Activated effector memory CD4-positive, alpha-beta T cell treated with anti-CD3 and anti-CD28 coated beads, Interleukin-2, amount 50 U/mL, for 16 hours (primary cell): Measurements from ENCODE around the gene MTG2.

ENCODE experiments used
- DNase-seq: peaks from one replicate; pipeline ENCODE4 v3.0.0-alpha.2; 2020

Gene MTG2

GRCh38 chr20:62222972-62223371 is 40.1 kb downstream of the MTG2 start:
- DNase-seq, result no peak

- DNase-seq, result no peak
Observed at GRCh38 chr20:62223571-62223970, 40.7 kb downstream of the MTG2 start.

DNA sequence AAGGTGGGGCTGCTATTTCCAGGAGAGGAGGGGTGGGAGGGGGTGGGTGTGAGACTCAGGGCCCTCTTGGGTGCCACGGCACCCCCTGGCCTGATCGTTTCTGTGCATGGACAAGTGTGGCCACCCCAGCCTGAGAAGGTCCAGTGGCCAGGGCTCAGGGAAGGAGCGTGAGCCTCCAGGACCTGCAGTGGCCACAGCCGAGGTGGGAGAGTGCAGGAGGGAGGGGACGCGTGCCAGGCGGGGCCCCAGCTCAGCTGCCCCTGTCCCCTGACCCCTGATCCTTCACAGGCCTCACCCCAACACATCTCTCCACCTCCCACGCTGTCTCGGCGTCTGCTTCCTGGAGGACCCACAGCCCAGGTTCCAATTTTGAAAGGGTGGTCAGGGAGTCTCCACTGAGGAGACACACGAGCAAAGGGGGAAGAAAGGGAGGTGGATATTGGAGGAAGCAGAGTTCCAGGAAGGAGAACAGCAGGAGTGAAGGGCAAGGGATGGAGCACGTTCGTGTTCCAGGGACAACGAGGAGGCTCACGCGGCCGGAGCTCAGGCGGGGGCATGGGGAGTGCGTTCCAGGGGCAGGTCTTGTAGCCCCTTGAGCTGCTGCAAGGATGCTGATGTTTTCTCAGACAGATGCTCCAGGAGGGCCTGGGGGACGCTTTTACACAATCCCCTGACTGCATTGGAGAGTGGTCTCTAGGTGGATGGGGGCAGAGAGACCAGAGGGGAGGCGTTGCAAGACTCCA is 41.5 kb downstream of the MTG2 start:
- DNase-seq, result no peak

GRCh38 chr20:62225026-62225425 is 42.2 kb downstream of the MTG2 start:
- DNase-seq, result no peak

GRCh38 chr20:62225820-62226635 is 43.2 kb downstream of the MTG2 start:
- no peak for DNase-seq

GRCh38 chr20:62226707-62227590 is 44.1 kb downstream of the MTG2 start:
- DNase-seq, result no peak

DNA sequence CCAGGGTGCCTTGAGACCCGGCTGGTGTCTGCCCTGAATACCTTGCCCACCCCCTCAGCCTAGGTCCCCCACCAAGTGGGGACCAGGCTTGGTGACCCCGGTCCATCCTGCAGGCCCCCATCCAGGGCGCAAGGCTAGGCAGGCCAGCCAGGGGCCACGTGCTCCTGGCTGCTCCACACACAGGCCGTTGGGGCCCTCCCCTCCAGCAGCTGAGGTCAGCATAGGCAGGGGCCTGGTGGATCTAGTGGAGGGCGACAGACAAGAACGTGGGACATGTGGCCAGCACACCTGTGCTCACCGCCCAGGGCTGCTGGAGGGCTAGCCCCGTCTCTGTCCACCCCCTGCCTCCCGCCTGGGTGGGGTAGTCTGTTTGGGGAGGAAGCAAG is 44.8 kb downstream of the MTG2 start:
- no peak for DNase-seq

DNA sequence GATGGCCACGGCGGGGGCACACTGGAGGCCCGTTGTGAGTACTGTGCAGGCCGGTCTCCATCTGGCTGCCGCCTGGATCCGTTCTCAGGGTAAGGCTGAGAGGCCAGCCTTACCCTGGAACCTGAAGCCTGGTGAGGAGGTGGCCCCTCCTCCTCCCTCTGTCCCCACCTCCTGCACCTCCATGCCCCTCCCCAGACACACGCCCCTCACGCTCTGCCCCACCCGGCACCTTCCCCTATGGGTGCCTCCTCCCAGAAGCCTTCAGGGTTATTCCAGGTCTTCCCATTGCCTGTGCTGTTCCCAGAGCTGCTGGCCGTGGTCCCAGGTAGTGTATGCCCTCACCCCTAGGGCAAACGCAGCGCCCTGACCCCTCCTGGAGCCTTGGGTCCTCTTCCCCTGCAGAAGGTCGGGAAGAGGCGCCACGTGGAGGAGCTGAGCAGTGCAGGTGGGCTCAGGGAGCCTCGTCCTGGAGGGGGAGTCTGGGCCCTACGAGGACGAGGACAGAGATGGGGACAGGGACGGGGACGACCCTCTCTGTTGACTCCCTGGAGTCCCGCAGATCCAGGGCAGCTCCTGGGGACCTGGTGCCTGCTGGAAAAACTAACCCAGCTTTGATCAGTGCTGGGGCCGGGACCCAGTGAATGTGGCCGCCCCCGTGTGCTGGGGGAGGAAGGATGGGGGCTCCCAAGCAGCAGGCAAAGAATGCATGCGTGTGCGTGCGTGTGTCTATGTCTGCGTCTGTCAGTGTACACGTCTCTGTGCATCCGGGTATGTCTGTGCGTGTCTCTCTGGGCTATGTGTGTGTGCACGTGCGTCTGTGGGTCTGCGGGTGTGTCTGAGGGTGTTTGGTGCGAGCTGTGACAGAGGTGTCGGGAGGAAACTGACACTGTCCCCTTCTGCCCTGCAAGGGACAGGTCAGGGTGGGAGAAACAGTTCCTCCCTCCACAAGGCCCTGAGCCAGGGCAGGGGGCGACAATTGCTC is 45.4 kb downstream of the MTG2 start:
- no peak for DNase-seq

- no peak for DNase-seq
Observed at GRCh38 chr20:62228982-62229545, 46.2 kb downstream of the MTG2 start.

DNA sequence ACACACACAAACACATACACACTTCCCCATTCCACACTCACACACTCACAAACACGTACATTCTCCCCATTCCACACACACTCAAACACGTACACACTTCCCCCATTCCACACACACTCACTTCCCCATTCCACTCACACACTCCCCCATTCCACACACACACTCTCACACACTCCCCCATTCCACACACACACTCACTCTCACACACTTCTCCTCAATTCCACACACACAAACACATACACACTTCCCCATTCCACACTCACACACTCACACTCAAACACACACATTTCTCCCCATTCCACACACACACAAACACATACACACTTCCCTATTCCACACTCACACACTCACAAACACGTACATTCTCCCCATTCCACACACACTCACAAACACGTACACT is 46.8 kb downstream of the MTG2 start:
- no peak for DNase-seq

DNA sequence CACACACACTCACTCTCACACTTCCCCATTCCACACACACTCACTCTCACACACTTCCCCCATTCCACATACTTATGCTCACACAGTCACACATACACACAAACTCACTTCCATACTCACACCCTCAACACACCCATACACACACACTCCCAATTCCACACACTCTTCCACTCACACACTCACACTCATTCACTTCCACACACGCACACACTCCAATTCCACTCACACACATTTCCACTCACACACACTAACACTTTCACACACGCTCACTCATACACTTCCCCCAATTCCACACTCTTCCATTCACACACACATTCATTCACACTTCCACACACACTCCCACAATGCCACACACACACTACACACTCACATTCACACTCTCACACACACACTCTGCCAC is 47.4 kb downstream of the MTG2 start:
- no peak for DNase-seq

DNA sequence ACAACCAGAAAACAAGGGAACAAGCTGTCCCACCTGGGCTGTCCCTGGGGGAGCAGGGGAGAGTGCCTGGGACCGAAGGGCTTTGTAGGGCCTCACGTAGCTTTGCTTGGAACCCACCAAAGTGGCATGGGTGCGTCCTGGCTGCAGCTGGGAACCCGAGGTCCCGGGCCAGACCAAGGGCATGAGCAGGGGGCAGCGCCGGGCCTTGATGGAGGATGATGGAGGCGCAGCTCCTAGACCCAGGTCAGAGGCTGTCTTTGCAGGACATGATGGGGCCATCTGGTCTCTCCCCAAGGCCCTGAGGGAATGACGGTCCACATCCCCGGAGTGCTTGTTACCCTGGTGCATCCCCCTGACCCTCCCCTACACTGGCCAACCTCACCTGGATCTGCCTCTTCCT is 47.9 kb downstream of the MTG2 start:
- DNase-seq, result no peak

DNA sequence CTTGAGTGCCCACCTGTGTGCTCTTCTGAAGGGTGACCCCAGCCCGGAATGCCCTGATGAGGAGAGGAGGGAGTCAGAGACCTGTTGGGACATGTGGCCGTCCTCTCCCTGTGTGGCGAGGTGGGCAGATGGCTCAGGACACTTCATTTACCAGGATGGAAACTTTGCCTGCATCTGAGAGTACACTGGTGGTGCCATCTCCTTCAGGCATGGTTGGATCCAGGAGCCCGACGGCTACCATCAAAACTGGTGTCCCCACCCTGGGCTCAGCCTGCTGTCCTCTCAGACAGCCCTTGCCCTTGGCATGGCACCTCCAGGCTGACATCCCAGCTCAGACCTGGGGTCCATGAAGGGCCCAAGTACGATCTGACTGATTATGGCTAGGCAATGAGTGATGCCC is 48.5 kb downstream of the MTG2 start:
- no peak for DNase-seq

GRCh38 chr20:62232194-62232593 is 49.4 kb downstream of the MTG2 start:
- no peak for DNase-seq

DNA sequence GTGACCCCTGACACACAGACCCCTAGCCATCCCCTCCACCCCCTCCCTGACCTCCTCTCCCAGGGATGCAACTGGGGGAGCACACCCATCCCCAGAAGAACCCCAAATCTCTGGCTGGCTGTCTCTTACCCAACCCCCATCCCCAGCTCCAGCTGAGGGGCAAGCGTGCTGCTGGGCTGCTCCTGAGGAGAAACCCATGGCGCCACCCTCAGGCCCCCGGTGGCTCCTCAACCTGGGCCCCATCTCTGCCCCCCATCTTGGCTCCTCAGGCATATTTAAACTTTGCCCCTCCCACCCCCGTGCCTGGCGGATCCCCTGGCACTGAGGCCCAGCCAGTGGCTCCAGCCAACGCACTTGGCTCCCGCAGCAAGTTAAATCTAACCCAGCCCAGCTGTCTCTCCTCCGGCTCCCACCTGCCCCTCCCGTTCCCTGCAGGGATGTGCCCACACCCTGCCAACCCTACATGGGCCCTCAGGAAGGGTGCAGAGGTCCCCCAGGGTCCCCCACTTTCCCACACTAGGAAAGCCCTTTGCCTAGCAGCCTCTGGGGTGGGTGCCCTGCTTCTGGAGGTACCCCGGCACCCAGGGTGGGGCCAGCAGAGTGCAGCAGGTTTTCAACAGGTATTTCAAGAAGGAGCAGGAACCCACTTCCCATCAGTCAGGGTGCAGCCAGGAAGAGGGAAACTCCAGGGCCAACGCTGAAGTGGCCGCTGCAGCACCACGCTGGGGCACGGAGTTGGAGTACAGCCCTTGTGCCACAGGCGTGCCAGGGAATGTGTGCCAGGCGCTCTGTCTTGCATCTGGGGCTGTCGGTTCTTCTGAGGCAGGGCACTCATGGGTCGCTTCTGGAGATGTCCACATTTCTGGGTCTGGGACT is 50.2 kb downstream of the MTG2 start:
- DNase-seq, result no peak

GRCh38 chr20:62233684-62234083 is 50.9 kb downstream of the MTG2 start:
- no peak for DNase-seq

GRCh38 chr20:62234339-62234738 is 51.5 kb downstream of the MTG2 start:
- DNase-seq, result no peak

DNA sequence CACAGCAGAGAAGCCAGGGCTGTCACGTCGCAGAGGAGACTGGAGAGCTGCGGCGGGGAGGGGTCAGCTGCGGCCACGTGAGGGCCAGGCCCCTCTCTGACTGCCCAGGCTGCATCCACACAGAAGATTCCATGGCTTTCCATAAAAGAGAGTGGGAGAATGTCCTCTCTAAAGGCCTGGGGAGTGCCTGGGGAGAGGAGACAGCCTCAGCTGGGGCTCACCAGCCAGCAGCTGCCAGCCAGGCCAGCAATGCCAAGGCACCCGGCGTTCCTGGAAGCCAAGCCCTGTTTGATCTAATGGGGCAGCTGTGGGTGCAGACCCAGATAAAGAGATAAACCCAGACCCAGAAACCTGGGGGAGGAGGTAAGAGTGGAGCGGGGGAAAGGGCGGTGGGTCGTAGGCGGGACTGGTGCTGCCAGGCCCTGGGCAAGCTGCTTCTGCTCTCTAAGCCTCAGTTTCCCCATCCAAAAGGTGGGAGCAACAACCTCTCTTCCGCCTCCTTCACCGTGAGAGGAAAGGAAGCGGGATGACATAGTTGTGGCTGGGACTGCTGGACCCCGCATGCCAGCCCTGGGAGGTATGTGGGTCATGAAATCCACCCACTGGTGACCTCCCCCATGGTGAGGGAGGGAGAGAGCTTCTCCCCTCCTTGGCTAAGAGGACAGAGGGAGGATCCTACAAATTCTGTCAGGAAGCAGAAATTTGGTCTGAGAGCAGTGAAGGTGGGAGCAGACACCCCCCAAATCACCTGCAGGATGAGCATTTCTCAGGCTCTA is 52.4 kb downstream of the MTG2 start:
- no peak for DNase-seq

DNA sequence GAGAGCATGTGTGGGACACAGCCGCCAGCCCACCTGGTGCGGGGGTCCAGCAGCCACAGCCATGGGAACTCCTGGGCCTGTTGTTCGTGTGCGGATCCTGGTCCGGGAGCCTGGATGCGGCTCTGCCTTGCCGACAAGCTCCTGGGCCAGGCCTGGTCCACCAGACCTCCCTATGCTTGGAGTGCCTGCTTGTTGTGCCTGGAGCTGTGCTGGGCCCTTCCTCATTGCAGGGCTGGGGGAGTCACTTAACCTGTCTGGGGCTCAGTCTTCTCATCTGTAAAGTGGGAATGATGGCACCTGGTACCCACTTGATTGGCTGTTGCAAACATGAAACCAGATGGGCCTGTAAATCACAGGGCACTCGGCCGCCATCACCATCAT is 52.9 kb downstream of the MTG2 start:
- no peak for DNase-seq

GRCh38 chr20:62236200-62236599 is 53.4 kb downstream of the MTG2 start:
- no peak for DNase-seq
